Measurements from ENCODE around the gene ABHD2.

Gene ABHD2

DNA sequence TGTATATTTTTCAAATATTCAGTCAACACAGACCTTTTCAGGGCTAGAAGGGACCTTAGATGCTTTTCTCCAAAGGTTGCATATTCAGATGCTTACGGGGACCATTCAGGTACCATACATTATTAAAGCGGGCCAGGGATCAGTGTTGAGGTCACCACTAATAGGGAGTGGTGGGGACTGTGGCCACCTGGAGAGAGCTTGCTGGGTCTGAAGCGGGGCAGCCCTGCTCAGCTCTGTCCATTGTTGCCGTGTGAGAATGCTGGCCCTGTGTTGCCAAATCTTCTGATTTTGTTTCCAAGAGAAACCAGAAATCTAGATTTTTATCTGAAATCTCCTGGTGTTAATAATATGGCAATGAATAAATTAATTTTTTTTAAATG, 23.7 kb downstream of the ABHD2 start:
- no peak for DNase-seq (ENCODE audit: low read depth, low spot score)
- TF ChIP-seq, protein P1, sequence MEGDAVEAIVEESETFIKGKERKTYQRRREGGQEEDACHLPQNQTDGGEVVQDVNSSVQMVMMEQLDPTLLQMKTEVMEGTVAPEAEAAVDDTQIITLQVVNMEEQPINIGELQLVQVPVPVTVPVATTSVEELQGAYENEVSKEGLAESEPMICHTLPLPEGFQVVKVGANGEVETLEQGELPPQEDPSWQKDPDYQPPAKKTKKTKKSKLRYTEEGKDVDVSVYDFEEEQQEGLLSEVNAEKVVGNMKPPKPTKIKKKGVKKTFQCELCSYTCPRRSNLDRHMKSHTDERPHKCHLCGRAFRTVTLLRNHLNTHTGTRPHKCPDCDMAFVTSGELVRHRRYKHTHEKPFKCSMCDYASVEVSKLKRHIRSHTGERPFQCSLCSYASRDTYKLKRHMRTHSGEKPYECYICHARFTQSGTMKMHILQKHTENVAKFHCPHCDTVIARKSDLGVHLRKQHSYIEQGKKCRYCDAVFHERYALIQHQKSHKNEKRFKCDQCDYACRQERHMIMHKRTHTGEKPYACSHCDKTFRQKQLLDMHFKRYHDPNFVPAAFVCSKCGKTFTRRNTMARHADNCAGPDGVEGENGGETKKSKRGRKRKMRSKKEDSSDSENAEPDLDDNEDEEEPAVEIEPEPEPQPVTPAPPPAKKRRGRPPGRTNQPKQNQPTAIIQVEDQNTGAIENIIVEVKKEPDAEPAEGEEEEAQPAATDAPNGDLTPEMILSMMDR (IDR thresholded peaks at IDR 0.05; ENCODE audit: low read depth, low read length): no peak
- in situ Hi-C loops (cut with HindIII; ENCODE audit: low sequenced_read_pairs): no loop called here
- no peak overlapping the region for H3K4me3 ChIP-seq (ENCODE audit: low read depth, low read length)

DNA sequence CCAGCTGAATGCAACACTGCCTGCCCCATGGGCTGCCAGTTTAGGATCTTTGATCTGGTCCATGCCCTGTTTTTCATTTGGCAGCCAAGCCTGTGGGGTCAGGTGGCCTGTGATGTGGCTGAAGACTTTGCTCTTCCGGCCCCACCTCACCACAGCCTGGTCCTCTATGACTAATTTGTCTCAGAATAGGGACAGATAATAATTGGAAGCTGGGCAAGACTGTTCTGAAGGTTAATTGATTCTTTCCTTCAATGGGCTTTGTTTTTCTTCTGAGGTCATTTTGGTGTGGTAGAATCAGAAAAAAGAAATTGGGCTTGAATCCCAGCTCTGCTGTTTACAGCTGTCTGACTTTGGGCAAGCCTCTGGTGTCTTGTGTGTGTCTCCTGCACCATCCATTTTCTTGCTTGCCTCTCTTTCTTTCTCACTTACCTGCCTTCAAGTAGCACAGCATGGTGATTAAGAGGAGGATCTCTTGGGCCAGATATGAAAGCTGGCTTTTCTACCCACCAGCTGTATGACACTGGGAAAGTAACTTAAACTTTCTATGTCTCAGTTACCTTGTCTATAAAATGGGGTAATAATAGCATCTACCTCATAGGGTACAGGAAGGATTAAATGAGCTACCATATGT, 24.2 kb downstream of the ABHD2 start:
- DNase-seq (ENCODE audit: low read depth, low spot score): peak; percentile 73
- in situ Hi-C loops (cut with HindIII; ENCODE audit: low sequenced_read_pairs): no loop called here
- TF ChIP-seq, protein P1 (IDR thresholded peaks at IDR 0.05; ENCODE audit: low read depth, low read length): no peak
- no peak overlapping the region for H3K4me3 ChIP-seq (ENCODE audit: low read depth, low read length)

DNA sequence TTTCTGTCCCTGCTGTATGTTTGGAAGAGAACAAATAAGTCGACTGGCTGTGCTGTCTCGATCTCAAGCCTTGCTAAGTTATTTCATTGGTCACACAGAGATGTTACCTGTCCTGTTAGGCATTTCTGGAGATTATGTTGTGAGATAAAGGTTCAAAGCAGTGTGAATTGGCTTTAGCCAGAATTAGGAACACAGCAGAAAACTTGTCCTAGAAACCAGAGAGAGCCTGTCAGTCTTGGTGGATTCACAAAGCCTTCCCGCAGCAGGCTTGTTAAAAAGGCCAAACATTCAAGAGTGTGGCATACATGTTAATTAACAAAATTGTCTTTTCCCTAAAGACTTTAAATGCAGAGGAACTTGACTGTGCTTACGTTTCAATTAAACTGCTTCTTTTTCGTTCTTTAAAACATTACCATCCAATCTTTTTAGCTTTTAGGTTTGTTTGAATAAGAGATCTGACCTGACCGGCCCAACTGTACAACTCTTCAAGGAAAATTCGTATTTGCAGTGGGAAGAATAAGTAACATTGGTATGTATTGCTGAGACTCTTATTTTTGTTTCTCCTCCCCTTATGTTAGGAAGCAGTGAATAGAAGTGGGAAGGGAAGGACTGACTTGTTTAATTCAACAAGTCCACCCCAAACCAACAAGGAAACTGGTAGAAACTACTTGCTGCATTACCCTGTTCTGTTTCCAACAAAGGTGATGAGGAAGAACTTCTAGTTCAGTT, 25.2 kb downstream of the ABHD2 start:
- in situ Hi-C loops (cut with HindIII; ENCODE audit: low sequenced_read_pairs): no loop called here
- no peak overlapping the region for H3K4me3 ChIP-seq (ENCODE audit: low read depth, low read length)
- no peak for DNase-seq (ENCODE audit: low read depth, low spot score)
- TF ChIP-seq, protein P1 (IDR thresholded peaks at IDR 0.05; ENCODE audit: low read depth, low read length): no peak

DNA sequence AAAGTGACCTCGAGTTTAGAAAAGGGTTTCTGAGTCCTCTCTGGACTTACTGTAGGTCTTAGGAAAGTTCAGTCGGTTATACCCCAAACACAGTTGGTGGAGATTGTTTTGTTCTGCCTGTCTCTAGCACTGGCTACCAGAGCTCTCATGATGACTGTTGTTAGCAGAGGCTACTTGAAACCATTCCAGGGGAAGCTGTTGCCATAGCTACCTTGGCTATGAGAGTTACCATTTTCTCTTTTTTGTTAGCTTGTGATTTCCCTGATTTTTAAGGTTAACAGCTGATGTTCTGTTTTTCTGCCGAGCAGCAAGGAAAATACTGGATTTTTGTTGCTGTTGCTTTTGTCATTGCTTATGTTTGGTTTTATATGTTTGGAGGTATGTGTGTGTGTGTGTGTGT, 26.7 kb downstream of the ABHD2 start:
- in situ Hi-C loops (cut with HindIII; ENCODE audit: low sequenced_read_pairs): no loop called here
- H3K4me3 ChIP-seq (ENCODE audit: low read depth, low read length): no peak overlapping the region
- peak; percentile 81 for DNase-seq (ENCODE audit: low read depth, low spot score)
- TF ChIP-seq, protein P1 (IDR thresholded peaks at IDR 0.05; ENCODE audit: low read depth, low read length): no peak

DNA sequence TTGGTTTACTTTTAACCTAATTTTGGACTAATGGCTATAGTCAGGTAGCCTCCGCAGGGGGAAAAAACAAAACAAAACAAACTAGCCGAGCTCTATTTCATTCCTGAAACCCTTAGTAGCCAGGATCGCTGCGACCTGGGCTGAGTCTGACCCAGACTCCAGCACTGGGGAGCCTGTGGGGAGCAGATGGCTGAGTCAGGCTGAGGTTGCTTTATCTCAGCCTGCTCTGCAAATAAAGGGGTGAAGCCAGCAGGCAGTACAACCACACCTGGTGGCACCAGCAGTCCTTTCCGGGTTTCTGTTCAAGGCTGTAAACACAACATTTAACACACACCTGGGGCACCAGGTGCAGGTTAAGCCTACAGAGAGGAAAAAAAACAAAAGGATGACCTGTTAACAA, 27.3 kb downstream of the ABHD2 start:
- in situ Hi-C loops (cut with HindIII; ENCODE audit: low sequenced_read_pairs): no loop called here
- no peak overlapping the region for H3K4me3 ChIP-seq (ENCODE audit: low read depth, low read length)
- DNase-seq (ENCODE audit: low read depth, low spot score): peak; percentile 49
- TF ChIP-seq, protein P1 (IDR thresholded peaks at IDR 0.05; ENCODE audit: low read depth, low read length): no peak

DNA sequence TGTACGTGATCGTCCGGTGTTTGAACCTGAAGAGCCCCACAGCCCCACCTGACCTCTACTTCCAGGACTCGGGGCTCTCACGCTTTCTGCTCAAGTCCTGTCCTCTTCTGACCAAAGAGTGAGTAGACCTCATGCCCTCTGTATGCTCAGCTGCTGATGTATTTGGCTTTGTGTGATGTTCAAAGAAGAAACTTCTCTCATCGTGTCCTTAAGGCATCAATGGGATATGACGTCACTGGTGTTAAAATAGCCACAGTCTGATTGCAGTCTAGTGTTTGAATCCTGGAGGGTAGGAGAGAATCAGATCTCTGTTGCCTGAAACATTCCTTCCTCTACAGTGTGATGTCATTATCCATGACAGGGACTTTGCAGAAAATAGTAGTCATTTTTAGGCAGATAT, 28.1 kb downstream of the ABHD2 start:
- no peak overlapping the region for H3K4me3 ChIP-seq (ENCODE audit: low read depth, low read length)
- TF ChIP-seq, protein P1 (IDR thresholded peaks at IDR 0.05; ENCODE audit: low read depth, low read length): no peak
- peak; percentile 61 for DNase-seq (ENCODE audit: low read depth, low spot score)
- in situ Hi-C loops (cut with HindIII; ENCODE audit: low sequenced_read_pairs): no loop called here

Measured in astrocyte of the spinal cord (primary cell).